Measurements from ENCODE around the gene VWA2.

The VWA2 gene

GRCh38 chr10:114301177-114301576, 62.1 kb downstream of the VWA2 start:
- no peak for DNase-seq

GRCh38 chr10:114301951-114302710, 63.1 kb downstream of the VWA2 start:
- no peak for DNase-seq

- DNase-seq = no peak
These were observed 64.5 kb downstream of the VWA2 start for GRCh38 chr10:114303556-114303955.

- DNase-seq = peak; percentile 59
These were observed 65.0 kb downstream of the VWA2 start for GRCh38 chr10:114304017-114304570.

GRCh38 chr10:114304571-114305421, 65.7 kb downstream of the VWA2 start:
- peak; percentile 47 for DNase-seq

- DNase-seq = no peak
These were observed 66.5 kb downstream of the VWA2 start for GRCh38 chr10:114305521-114305925.

- DNase-seq = no peak
These were observed 67.3 kb downstream of the VWA2 start for GRCh38 chr10:114306116-114306973.

- no peak for DNase-seq
These were observed 68.7 kb downstream of the VWA2 start for GRCh38 chr10:114307731-114308130.

GRCh38 chr10:114308531-114309363, 69.7 kb downstream of the VWA2 start:
- no peak for DNase-seq

- no peak for DNase-seq
These were observed 70.3 kb downstream of the VWA2 start for GRCh38 chr10:114309364-114309651.

GRCh38 chr10:114310346-114310745, 71.3 kb downstream of the VWA2 start:
- no peak for DNase-seq

GRCh38 chr10:114311023-114311422, 72.0 kb downstream of the VWA2 start:
- no peak for DNase-seq

- DNase-seq = no peak
These were observed 72.6 kb downstream of the VWA2 start for GRCh38 chr10:114311496-114312209.

GRCh38 chr10:114313139-114313538, 74.1 kb downstream of the VWA2 start:
- no peak for DNase-seq

- DNase-seq = no peak
These were observed 74.8 kb downstream of the VWA2 start for GRCh38 chr10:114313866-114314265.

GRCh38 chr10:114315566-114316420, 76.7 kb downstream of the VWA2 start:
- DNase-seq = no peak

GRCh38 chr10:114316744-114317143, 77.7 kb downstream of the VWA2 start:
- DNase-seq = no peak

GRCh38 chr10:114319406-114320248, 80.6 kb downstream of the VWA2 start:
- no peak for DNase-seq

Data from NCI-H526 treated with DMSO at 0.1 percent for 48 hours (cell line).